Mesodermal cell (in vitro differentiated cells): Measurements from ENCODE around the gene RNF157.

ENCODE experiments used
- H3K27ac ChIP-seq: 2 replicates; pipeline ENCODE4 v1.7.0; 2013; ENCODE audit warnings: mild to moderate bottlenecking, low read depth, low read length, moderate library complexity; ENCODE audit not compliant: severe bottlenecking
- H3K36me3 ChIP-seq: 2 replicates; pipeline ENCODE4 v1.7.1; 2013; ENCODE audit warnings: mild to moderate bottlenecking, low read length, moderate library complexity; ENCODE audit not compliant: control insufficient read depth, insufficient read depth
- H3K4me1 ChIP-seq: one replicate; pipeline ENCODE4 v1.7.1; 2013; ENCODE audit warnings: mild to moderate bottlenecking, low read length; ENCODE audit not compliant: insufficient read depth, control insufficient read depth, poor library complexity, severe bottlenecking
- H3K4me3 ChIP-seq: 2 replicates; pipeline ENCODE4 v1.7.0; 2013; ENCODE audit warnings: low read length, control low read depth, mild to moderate bottlenecking; ENCODE audit not compliant: insufficient read depth, poor library complexity, severe bottlenecking; ENCODE audit errors: extremely low read depth
- H3K9me3 ChIP-seq: 2 replicates; pipeline ENCODE4 v1.7.1; 2013; ENCODE audit warnings: mild to moderate bottlenecking, low read length, moderate library complexity; ENCODE audit not compliant: control insufficient read depth
- WGBS, 2 experiments: methylation state at CpG; one replicate each; pipeline ENCODE4 v1.1.5; 2013; ENCODE audit warnings: missing lambda C conversion rate in 2 of 2; ENCODE audit not compliant: insufficient coverage in 2 of 2; 5-methylcytosine and 5-hydroxymethylcytosine counted together

RNF157 gene

DNA sequence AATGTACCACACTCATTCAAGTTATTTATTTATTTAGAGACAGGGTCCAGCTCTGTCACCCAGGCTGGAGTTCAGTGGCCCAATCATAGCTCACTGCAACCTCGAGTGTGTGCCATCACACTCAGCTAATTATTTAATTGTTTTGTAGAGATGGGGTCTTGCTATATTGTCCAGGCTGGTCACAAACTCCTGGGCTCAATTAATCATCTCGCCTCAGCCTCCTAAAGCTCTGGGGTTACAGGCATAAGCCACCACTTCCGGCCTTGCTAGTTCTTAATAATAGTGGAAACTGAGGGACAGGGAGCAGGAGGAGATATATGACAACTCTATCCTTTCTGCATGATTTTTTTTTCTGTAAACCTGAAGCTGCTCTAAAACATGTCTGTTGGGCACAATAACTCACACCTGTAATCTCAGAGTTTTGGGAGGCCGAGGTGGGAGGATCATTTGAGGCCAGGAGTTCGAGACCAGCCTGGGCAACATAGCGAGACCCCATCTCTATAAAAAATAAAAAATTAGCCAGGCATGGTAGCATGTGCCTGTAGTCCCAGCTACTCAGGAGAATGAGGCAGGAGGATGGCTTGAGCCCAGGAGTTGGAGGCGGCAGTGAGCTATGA lies 125.0 kb downstream of the RNF157 start:
- Histone ChIP-seq H3K27ac (no peak overlapping the region), H3K36me3 (no peaks in the 10 kb centered on the region), H3K4me3 (no peak overlapping the region), H3K9me3 (no peaks in the 10 kb centered on the region), H3K4me1 (no peaks in the 10 kb centered on the region)
- 80 to 100% methylated on average over 1 of the region's 7 CpGs for WGBS, 2 experiments

GRCh38 chr17:76111956-76112355 lies 128.3 kb downstream of the RNF157 start:
- H3K4me1 ChIP-seq: no peaks in the 10 kb centered on the region
- no peak overlapping the region for H3K4me3 ChIP-seq
- no peaks in the 10 kb centered on the region for H3K36me3 ChIP-seq
- no peaks in the 10 kb centered on the region for H3K9me3 ChIP-seq
- WGBS, 2 experiments: 94 to 100% methylated on average over 2 of the region's 2 CpGs
- no peak overlapping the region for H3K27ac ChIP-seq

DNA sequence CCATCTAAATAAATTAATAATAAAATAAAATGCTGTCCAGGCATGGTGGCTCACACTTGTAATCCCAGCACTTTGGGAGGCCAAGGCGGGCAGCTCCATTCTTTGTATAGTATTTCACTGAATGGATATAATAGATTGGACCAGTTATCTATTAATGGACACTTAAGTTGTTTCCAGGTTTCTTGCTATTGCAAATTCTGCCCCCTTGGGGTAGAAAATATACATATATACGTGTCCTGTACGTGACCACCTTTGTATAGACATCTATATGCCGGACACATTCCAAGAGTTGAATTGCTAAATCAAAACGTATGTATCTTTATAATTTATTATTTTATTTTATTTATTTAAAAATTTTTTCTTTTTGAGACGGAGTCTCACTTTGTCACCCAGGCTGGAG lies 132.8 kb downstream of the RNF157 start:
- H3K36me3 ChIP-seq: no peaks in the 10 kb centered on the region
- WGBS, 2 experiments: 86% methylated on average over 2 of the region's 6 CpGs; no CpG with 5 or more reads in 1 of the 2 experiments
- H3K9me3 ChIP-seq: no peaks in the 10 kb centered on the region
- no peak overlapping the region for H3K27ac ChIP-seq
- H3K4me3 ChIP-seq: no peak overlapping the region
- no peaks in the 10 kb centered on the region for H3K4me1 ChIP-seq

DNA sequence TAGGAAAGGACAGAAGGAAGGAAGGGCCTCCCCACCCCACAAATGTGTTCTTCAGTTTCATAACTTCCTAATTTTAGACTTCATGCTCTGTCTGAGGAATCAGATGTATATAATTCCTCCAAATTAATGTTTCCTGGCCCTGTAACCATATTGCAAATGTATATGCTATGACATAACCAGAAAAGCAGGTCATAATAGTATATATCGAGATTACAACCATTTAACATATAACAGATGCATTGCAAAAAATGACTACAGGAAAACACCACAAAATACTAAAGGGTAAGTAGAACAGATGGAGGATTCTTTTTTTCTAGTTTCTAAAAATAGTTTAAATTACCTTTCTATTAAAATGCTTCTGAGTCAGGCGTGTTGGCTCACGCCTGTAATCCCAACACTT lies 133.6 kb downstream of the RNF157 start:
- H3K27ac ChIP-seq: no peak overlapping the region
- no peaks in the 10 kb centered on the region for H3K9me3 ChIP-seq
- WGBS, 2 experiments: 100% methylated on average over 1 of the region's 3 CpGs; no CpG with 5 or more reads in 1 of the 2 experiments
- H3K36me3 ChIP-seq: peaks cover 7% of the 10 kb centered on the region
- H3K4me1 ChIP-seq: peaks cover 5% of the 10 kb centered on the region
- H3K4me3 ChIP-seq: no peak overlapping the region

- Histone ChIP-seq H3K4me3 (no peak overlapping the region), H3K9me3 (no peaks in the 10 kb centered on the region), H3K36me3 (peaks cover 25% of the 10 kb centered on the region), H3K27ac (no peak overlapping the region), H3K4me1 (peaks cover 5% of the 10 kb centered on the region)
- WGBS, 2 experiments: 93 to 99% methylated on average over 2 to 4 of the region's 5 CpGs
Measured at GRCh38 chr17:76104896-76105231, 135.4 kb downstream of the RNF157 start.

- whole genome bisulfite sequencing, 2 experiments: 90 to 92% methylated on average over 19 to 26 of the region's 29 CpGs
- Histone ChIP-seq H3K4me1 (peaks cover 5% of the 10 kb centered on the region), H3K36me3 (peaks cover 31% of the 10 kb centered on the region), H3K27ac (peak overlapping the region; percentile 76), H3K4me3 (peak overlapping the region; percentile 85), H3K9me3 (no peaks in the 10 kb centered on the region)
Measured at GRCh38 chr17:76104140-76104895, 136.0 kb downstream of the RNF157 start.

- H3K9me3 ChIP-seq: no peaks in the 10 kb centered on the region
Measured at GRCh38 chr17:76103274-76104139, 136.8 kb downstream of the RNF157 start, which contains the start of gene EXOC7. Gene EXOC7 (minus strand): TSS chr17:76103787. CDS start chr17:76103692, 95 bp downstream.

DNA sequence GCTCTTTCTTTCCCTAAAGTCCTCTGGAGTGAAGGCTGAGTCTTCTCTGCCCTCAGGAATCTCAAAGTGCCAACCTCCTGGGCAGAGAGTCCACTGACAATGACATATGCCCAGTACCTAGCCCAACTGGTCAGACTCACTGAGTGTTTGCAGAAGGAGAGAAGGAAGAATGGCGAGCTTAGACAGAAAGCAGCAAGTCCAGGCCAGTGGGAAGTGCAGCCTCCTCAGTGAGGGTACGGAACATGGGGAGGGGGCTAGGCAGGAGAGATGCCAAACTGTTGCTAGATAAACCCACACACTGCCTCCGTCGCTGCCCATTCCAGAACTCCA lies 137.4 kb downstream of the RNF157 start:
- 0 to 11% methylated on average over 3 to 4 of the region's 4 CpGs for WGBS, 2 experiments
- peak overlapping the region; percentile 76 for H3K27ac ChIP-seq

More at GRCh38 chr17:76103274-76104139, 136.8 kb downstream of the RNF157 start, which contains the start of gene EXOC7:
- H3K27ac ChIP-seq: peak within 1 kb of the TSS; percentile 76
- H3K4me1 ChIP-seq: peaks cover 5% of the 10 kb centered on the region
- peaks cover 39% of the 10 kb centered on the region for H3K36me3 ChIP-seq
- WGBS, 2 experiments: 8 to 9% methylated on average over 51 to 52 of the region's 55 CpGs
- peak within 1 kb of the TSS; percentile 85 for H3K4me3 ChIP-seq

DNA sequence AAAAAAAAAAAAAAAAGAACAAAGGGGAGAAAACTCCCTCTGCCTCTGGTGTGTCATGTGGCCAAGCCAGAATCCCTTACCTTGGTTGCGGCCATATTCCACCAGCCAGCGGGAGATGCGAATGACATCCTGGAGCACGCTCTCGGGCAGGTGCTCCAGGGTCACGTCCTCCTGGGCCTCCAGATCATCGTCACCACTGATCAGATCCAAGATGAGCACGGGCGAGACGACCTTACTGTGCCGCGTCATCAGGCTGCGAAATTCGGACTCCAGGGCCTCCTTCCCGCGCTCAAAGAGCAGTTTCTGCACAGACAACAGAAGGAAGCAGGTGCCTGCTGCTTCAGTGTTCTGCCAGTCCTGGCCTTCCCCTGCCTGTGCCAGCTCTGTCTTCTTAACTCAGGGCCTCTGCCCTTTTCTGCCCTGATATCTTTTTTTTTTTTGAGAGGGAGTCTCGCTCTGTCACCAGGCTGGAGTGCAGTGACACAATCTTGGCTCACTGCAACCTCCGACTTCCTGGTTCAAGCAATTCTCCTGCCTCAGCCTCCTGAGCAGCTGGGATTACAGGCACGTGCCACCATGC lies 142.5 kb downstream of the RNF157 start:
- H3K4me3 ChIP-seq: no peak overlapping the region
- H3K36me3 ChIP-seq: peaks cover 95% of the 10 kb centered on the region
- no peak overlapping the region for H3K27ac ChIP-seq
- no peaks in the 10 kb centered on the region for H3K9me3 ChIP-seq
- peaks cover 5% of the 10 kb centered on the region for H3K4me1 ChIP-seq
- 98% methylated on average over 17 to 18 of the region's 19 CpGs for WGBS, 2 experiments

More for the DNA sequence above, 137.4 kb downstream of the RNF157 start:
- Histone ChIP-seq H3K9me3 (no peaks in the 10 kb centered on the region), H3K4me1 (peaks cover 5% of the 10 kb centered on the region), H3K4me3 (peak overlapping the region; percentile 85), H3K36me3 (peaks cover 45% of the 10 kb centered on the region)

DNA sequence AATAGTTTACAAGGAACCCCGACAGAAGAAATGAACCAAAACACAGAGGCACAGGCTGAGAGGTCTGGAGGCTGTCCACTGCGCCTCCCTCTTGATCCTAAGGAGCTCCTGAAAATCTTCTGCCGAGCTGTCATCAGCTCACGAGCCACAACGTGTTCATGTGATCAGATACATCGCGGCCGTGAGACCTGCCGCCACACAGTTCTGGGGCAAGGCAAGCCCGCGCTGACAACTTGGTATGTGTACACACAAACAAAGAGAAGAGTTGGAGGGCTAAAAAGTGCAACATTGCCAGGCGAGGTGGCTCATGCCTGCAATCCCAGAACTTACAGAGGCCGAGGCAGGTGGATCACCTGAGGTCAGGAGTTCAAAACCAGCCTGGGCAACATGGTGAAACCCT lies 144.3 kb downstream of the RNF157 start:
- no peaks in the 10 kb centered on the region for H3K9me3 ChIP-seq
- no peaks in the 10 kb centered on the region for H3K4me1 ChIP-seq
- H3K4me3 ChIP-seq: no peak overlapping the region
- no peak overlapping the region for H3K27ac ChIP-seq
- H3K36me3 ChIP-seq: peaks cover 99% of the 10 kb centered on the region
- 89 to 94% methylated on average over 6 to 13 of the region's 13 CpGs for WGBS, 2 experiments
